Stimulated activated CD4-positive, alpha-beta T cell treated with anti-CD3 and anti-CD28 coated beads, Interleukin-15, amount 100 ng/mL, for 48 hours (primary cell): ENCODE results near the gene ACOX1.

Source experiments
- DNase-seq, 2 donors: peaks; one replicate each; pipeline ENCODE4 v3.0.0-alpha.2; 2020; ENCODE audit warnings: low read depth in 2 of 2

The ACOX1 gene

DNA sequence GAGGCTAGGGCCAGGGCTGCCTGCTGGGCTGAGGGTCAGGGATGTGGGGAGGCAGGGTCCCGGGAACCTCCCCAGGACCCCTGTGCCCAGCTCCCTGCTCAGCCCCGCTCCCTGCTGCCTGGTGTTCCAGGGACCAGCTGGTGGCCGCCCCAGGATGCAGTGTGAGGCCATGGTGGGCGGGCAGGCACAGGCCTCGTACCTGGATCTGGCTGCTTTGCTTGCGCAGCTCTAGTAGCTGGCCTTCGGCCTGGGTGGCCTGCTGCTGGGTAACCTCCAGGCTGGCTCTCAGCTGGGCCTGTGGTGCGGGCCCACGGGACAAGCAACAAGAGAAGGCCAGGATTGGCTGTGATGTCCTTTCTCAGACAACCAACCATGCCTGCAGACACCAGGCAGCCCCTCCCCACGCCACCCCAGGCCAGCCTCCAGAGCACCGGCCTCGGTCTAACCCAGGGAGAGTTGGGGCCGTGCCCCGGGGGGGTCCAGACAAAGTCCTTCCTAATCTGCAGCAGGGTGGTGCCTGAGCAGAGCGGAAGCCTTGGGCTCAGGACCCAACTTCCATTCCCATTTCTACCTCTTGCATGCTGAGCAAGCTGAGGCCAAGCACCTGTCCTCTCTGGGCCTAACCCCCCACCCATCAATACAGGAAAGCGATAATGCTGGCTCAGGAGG lies 86.3 kb downstream of the ACOX1 start:
- DNase-seq: no peak

GRCh38 chr17:75891605-75892555 lies 87.1 kb downstream of the ACOX1 start:
- no peak for DNase-seq
